H1 (cell line): ENCODE results near the gene CYTIP.

ENCODE experiments used
- CBX8 ChIP-seq: fragments of 300-800, 300-1000 bp; sonication (generic); IDR thresholded peaks from 2 replicates; pipeline ENCODE4 v1.7.1; 2016; ENCODE audit warnings: low read depth, low read length, borderline replicate concordance
- CEBPB ChIP-seq: IDR thresholded peaks from 2 replicates; pipeline ENCODE4 v1.6.1; 2012; ENCODE audit warnings: low read depth, low read length
- CHD1 ChIP-seq: IDR thresholded peaks from 2 replicates; pipeline ENCODE4 v1.6.1; 2012; ENCODE audit warnings: low read depth, low read length, improper control_type of control experiment
- EZH2 ChIP-seq: fragments of 200-600 bp; sonication (generic); IDR thresholded peaks from 2 replicates; pipeline ENCODE4 v1.7.1; 2012; ENCODE audit warnings: low read depth, mild to moderate bottlenecking, moderate library complexity, low read length, inconsistent platforms; ENCODE audit not compliant: severe bottlenecking
- GABPA ChIP-seq: IDR thresholded peaks from 2 replicates; pipeline ENCODE4 v1.6.1; 2011; ENCODE audit warnings: mild to moderate bottlenecking, low read length, moderate library complexity, borderline replicate concordance; ENCODE audit not compliant: insufficient read depth
- GTF2F1 ChIP-seq: IDR thresholded peaks from 2 replicates; pipeline ENCODE4 v1.6.1; 2012; ENCODE audit warnings: low read depth, low read length, improper control_type of control experiment, borderline replicate concordance
- MAFK ChIP-seq: IDR thresholded peaks from 2 replicates; pipeline ENCODE4 v1.6.1; 2012; ENCODE audit warnings: low read depth, mild to moderate bottlenecking, improper control_type of control experiment, low read length
- POLR2A ChIP-seq, 2 experiments: IDR thresholded peaks; 1 replicate in 1 of 2; 2 replicates in 1 of 2; pipeline ENCODE4 v1.6.1; 2011; ENCODE audit warnings: low read depth in 2 of 2, low read length in 2 of 2, mild to moderate bottlenecking in 2 of 2; ENCODE audit errors: control extremely low read depth in 1 of 2
- RAD21 ChIP-seq, 2 experiments: IDR thresholded peaks in 1 of 2; conservative IDR thresholded peaks in 1 of 2; 2 replicates each; pipeline ENCODE4 v1.6.1; 2011; ENCODE audit warnings: low read depth in 2 of 2, low read length in 2 of 2, improper control_type of control experiment in 1 of 2, inconsistent platforms in 1 of 2, mild to moderate bottlenecking in 1 of 2, moderate library complexity in 1 of 2
- RNF2 ChIP-seq: fragments of 200-900, 300-1000 bp; sonication (generic); IDR thresholded peaks from 2 replicates; pipeline ENCODE4 v1.7.1; 2016; ENCODE audit warnings: borderline replicate concordance, low read depth, mild to moderate bottlenecking, antibody characterized with exemption, low read length; ENCODE audit not compliant: poor library complexity, severe bottlenecking; ENCODE audit errors: missing control alignments
- SP2 ChIP-seq: IDR thresholded peaks from 2 replicates; pipeline ENCODE4 v1.6.1; 2012; ENCODE audit warnings: mild to moderate bottlenecking, low read length, inconsistent platforms
- TCF12 ChIP-seq: IDR thresholded peaks from 2 replicates; pipeline ENCODE4 v1.6.1; 2011; ENCODE audit warnings: low read depth, mild to moderate bottlenecking, low read length
- TF ChIP-seq, protein P1 (sequence below), 3 experiments: IDR thresholded peaks; 1 replicate in 2 of 3; 2 replicates in 1 of 3; pipeline versions ENCODE4 v1.5.1 to v1.6.1; 2011; ENCODE audit warnings: low read length in 3 of 3, mild to moderate bottlenecking in 3 of 3, inconsistent platforms in 2 of 3, low read depth in 1 of 3, moderate library complexity in 1 of 3; ENCODE audit not compliant: insufficient read depth in 1 of 3; ENCODE audit errors: control extremely low read depth in 1 of 3
- TF ChIP-seq, protein P2 (sequence below): IDR thresholded peaks from 2 replicates; pipeline ENCODE4 v1.6.1; 2011; ENCODE audit warnings: low read depth, mild to moderate bottlenecking, low read length; ENCODE audit not compliant: insufficient read depth

DNA sequence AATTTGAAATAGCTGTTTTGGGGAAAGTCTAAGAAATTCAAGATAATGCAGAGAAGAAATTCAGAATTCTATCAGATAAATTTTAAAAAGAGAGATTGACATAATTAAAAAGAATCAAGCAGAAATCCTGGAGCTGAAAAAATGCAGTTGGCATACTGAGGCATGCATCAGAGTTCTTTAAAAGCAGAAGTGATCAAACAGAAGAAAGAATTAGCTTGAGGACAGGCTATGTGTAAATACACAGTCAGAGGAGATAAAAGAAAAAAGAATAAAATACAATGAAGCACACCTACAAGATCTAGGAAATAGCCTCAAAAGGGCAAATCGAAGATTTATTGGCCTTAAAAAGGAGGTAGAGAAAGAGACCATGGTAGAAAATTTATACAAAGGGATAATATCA is 57.1 kb downstream of the CYTIP start:
- no peak for TF ChIP-seq RNF2
- no peak for TF ChIP-seq MAFK
- TF ChIP-seq, protein P1, sequence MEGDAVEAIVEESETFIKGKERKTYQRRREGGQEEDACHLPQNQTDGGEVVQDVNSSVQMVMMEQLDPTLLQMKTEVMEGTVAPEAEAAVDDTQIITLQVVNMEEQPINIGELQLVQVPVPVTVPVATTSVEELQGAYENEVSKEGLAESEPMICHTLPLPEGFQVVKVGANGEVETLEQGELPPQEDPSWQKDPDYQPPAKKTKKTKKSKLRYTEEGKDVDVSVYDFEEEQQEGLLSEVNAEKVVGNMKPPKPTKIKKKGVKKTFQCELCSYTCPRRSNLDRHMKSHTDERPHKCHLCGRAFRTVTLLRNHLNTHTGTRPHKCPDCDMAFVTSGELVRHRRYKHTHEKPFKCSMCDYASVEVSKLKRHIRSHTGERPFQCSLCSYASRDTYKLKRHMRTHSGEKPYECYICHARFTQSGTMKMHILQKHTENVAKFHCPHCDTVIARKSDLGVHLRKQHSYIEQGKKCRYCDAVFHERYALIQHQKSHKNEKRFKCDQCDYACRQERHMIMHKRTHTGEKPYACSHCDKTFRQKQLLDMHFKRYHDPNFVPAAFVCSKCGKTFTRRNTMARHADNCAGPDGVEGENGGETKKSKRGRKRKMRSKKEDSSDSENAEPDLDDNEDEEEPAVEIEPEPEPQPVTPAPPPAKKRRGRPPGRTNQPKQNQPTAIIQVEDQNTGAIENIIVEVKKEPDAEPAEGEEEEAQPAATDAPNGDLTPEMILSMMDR (IDR thresholded peaks at IDR 0.05; ENCODE audit: control extremely low read depth in 1 of 3, insufficient read depth in 1 of 3, low read depth in 1 of 3, low read length in 3 of 3), result no peak
- no peak for TF ChIP-seq CHD1
- TF ChIP-seq POLR2A (IDR thresholded peaks at IDR 0.05; ENCODE audit: control extremely low read depth in 1 of 2, low read depth in 2 of 2, low read length in 2 of 2), result no peak
- TF ChIP-seq GTF2F1, result no peak
- TF ChIP-seq CEBPB, result no peak
- TF ChIP-seq GABPA, result no peak
- TF ChIP-seq RAD21 (IDR thresholded peaks at IDR 0.05 in 1 of 2, conservative IDR thresholded peaks at IDR 0.05 in 1 of 2; ENCODE audit: low read depth in 2 of 2, low read length in 2 of 2), result no peak
- TF ChIP-seq, protein P2, sequence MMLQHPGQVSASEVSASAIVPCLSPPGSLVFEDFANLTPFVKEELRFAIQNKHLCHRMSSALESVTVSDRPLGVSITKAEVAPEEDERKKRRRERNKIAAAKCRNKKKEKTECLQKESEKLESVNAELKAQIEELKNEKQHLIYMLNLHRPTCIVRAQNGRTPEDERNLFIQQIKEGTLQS, result no peak
- TF ChIP-seq EZH2, result no peak
- no peak for TF ChIP-seq CBX8
- TF ChIP-seq SP2, result no peak
- TF ChIP-seq TCF12, result no peak
